HG02588 (cell line): Measurements from ENCODE around the gene ITGA8.

Experiments used
- ATAC-seq: cut with Tn5 transposase; IDR thresholded peaks from one replicate; pipeline ENCODE4 v1.9.1; 2021; ENCODE audit warnings: mild to moderate bottlenecking, moderate library complexity; ENCODE audit not compliant: unreplicated experiment

Gene ITGA8

GRCh38 chr10:15472431-15473395 is 247.0 kb downstream of the ITGA8 start:
- no peak for ATAC-seq

GRCh38 chr10:15472008-15472407 is 247.7 kb downstream of the ITGA8 start:
- ATAC-seq: no peak

GRCh38 chr10:15469111-15469510 is 250.6 kb downstream of the ITGA8 start:
- no peak for ATAC-seq

- no peak for ATAC-seq
These were observed 255.3 kb downstream of the ITGA8 start for GRCh38 chr10:15464381-15464780.
